HCT116 (cell line): ENCODE measurements around the gene MAP2K2. TPM values are rescaled to one million over a fixed set of nuclear protein-coding genes. Genes with fewer than 3 reads are reported as not detected.

Experiments
- ATAC-seq: fragments of 200-7000 bp; cut with Tn5 transposase; 2 replicates; pipeline ENCODE4 v1.9.1; 2020; ENCODE audit warnings: mild to moderate bottlenecking, moderate library complexity
- BruUV-seq: library from RNA; stranded (reverse); fragments of 400-500 nt; replicated peaks from 2 replicates; lab custom pipeline; 2021; lab: Mats Ljungman, UMichigan
- CTCF ChIA-PET: fragments of 300-600 bp; sonication (Branson Sonifier 250); formaldehyde crosslinking; loops from one replicate; lab custom pipeline; 2021; ENCODE audit warnings: antibody characterized with exemption; lab: Charles Lee
- POLR2A ChIA-PET: fragments of 300-600, 350-600 bp; sonication (Branson Sonifier 250); formaldehyde crosslinking; loops from one replicate; lab custom pipeline; 2021; ENCODE audit warnings: antibody characterized with exemption; lab: Charles Lee
- RAD21 ChIA-PET, 2 experiments: fragments of 300-600 bp; sonication (Branson Sonifier 250); formaldehyde crosslinking; loops; one replicate each; lab custom pipeline; 2023; ENCODE audit warnings: low total read pairs in 2 of 2; ENCODE audit not compliant: uncharacterized antibody in 2 of 2, unreplicated experiment in 2 of 2, low non-redundant PET in 1 of 2; lab: Charles Lee
- DNase-seq: peaks from one replicate; pipeline ENCODE4 v3.0.0-alpha.2; 2010; ENCODE audit warnings: low read depth, low spot score
- H2AFZ ChIP-seq: fragments of 200-600 bp; shearing (Covaris generic), sonication (generic); 2 replicates; pipeline ENCODE4 v1.6.1; 2017; ENCODE audit warnings: low read depth, mixed run types, mixed read lengths, antibody characterized with exemption, low read length; ENCODE audit not compliant: poor library complexity, severe bottlenecking
- H3K27ac ChIP-seq: 2 replicates; pipeline ENCODE4 v1.5.1; 2012; ENCODE audit warnings: low read depth, low read length
- H3K27me3 ChIP-seq: fragments of 200-600 bp; sonication (generic); 2 replicates; pipeline ENCODE4 v1.6.1; 2016; ENCODE audit warnings: mixed run types, low read length, mixed read lengths; ENCODE audit not compliant: insufficient read depth
- H3K36me3 ChIP-seq, 2 experiments: fragments of 200-500 bp in 1 of 2; fragments of 200-600 bp in 1 of 2; sonication (Bioruptor generic) in 1 of 2; sonication (generic) in 1 of 2; 2 replicates each; pipeline versions ENCODE4 v1.5.1 to v1.6.1; 2014 to 2016; ENCODE audit warnings: low read length in 2 of 2, inconsistent platforms in 1 of 2, mixed read lengths in 1 of 2, mixed run types in 1 of 2; ENCODE audit not compliant: insufficient read depth in 2 of 2, control insufficient read depth in 1 of 2
- H3K4me1 ChIP-seq, 2 experiments: fragments of 200-600 bp in 1 of 2; sonication (generic) in 1 of 2; 2 replicates each; pipeline versions ENCODE4 v1.5.1 to v1.6.1; 2012 to 2017; ENCODE audit warnings: low read length in 2 of 2, inconsistent platforms in 1 of 2, mild to moderate bottlenecking in 1 of 2, mixed read lengths in 1 of 2, mixed run types in 1 of 2, moderate library complexity in 1 of 2; ENCODE audit not compliant: insufficient read depth in 2 of 2, control insufficient read depth in 1 of 2
- H3K4me2 ChIP-seq: fragments of 200-600 bp; sonication (generic); 2 replicates; pipeline ENCODE4 v1.6.1; 2017; ENCODE audit warnings: mixed run types, low read length, mixed read lengths
- H3K4me3 ChIP-seq, 2 experiments: fragments of 200-600 bp in 1 of 2; sonication (generic) in 1 of 2; replicated peaks in 1 of 2; 2 replicates each; pipeline ENCODE4 v1.5.1; 2011 to 2016; ENCODE audit warnings: low read length in 2 of 2, control low read depth in 1 of 2, low read depth in 1 of 2, mild to moderate bottlenecking in 1 of 2, mixed read lengths in 1 of 2, mixed run types in 1 of 2
- H3K79me2 ChIP-seq: fragments of 200-600 bp; sonication (generic); 2 replicates; pipeline ENCODE4 v1.6.1; 2017; ENCODE audit warnings: mild to moderate bottlenecking, mixed run types, low read length, moderate library complexity, mixed read lengths; ENCODE audit not compliant: insufficient read depth
- H3K9ac ChIP-seq: fragments of 200-600 bp; sonication (generic); 2 replicates; pipeline ENCODE4 v1.6.1; 2016; ENCODE audit warnings: low read length, mixed read lengths
- H3K9me2 ChIP-seq: fragments of 200-600 bp; sonication (generic), shearing (Covaris generic); 2 replicates; pipeline ENCODE4 v1.6.1; 2017; ENCODE audit warnings: mixed run types, mild to moderate bottlenecking, moderate library complexity; ENCODE audit not compliant: insufficient read depth
- H3K9me3 ChIP-seq, 2 experiments: fragments of 200-500 bp in 1 of 2; fragments of 200-600 bp in 1 of 2; sonication (Bioruptor generic) in 1 of 2; sonication (generic) in 1 of 2; 2 replicates each; pipeline ENCODE4 v1.6.1; 2014 to 2017; ENCODE audit warnings: low read length in 2 of 2, mixed read lengths in 2 of 2, inconsistent platforms in 1 of 2, low read depth in 1 of 2, mild to moderate bottlenecking in 1 of 2, mixed run types in 1 of 2, moderate library complexity in 1 of 2; ENCODE audit not compliant: control insufficient read depth in 1 of 2, insufficient read depth in 1 of 2
- H4K20me1 ChIP-seq: fragments of 200-600 bp; sonication (generic), shearing (Covaris generic); 2 replicates; pipeline ENCODE4 v1.6.1; 2017; ENCODE audit warnings: mixed run types, mild to moderate bottlenecking, moderate library complexity; ENCODE audit not compliant: insufficient read depth
- ATF3 ChIP-seq: IDR thresholded peaks from 2 replicates; pipeline ENCODE4 v1.6.1; 2012
- CBX3 ChIP-seq: IDR thresholded peaks from 2 replicates; pipeline ENCODE4 v1.6.1; 2012; ENCODE audit warnings: low read depth
- CEBPB ChIP-seq: IDR thresholded peaks from 2 replicates; pipeline ENCODE4 v1.6.1; 2012; ENCODE audit warnings: low read depth
- CTCF ChIP-seq, 3 experiments: fragments of 200-600 bp in 1 of 3; sonication (generic) in 1 of 3; IDR thresholded peaks in 2 of 3; conservative IDR thresholded peaks in 1 of 3; 2 replicates each; pipeline ENCODE4 v1.5.1; 2012 to 2017; ENCODE audit warnings: low read depth in 2 of 3, low read length in 2 of 3, antibody characterized with exemption in 1 of 3, borderline replicate concordance in 1 of 3, control low read depth in 1 of 3, mild to moderate bottlenecking in 1 of 3, mixed read lengths in 1 of 3, mixed run types in 1 of 3, moderate library complexity in 1 of 3; ENCODE audit not compliant: insufficient read depth in 1 of 3
- EGR1 ChIP-seq: IDR thresholded peaks from 2 replicates; pipeline ENCODE4 v1.6.1; 2012; ENCODE audit warnings: low read depth
- ELF1 ChIP-seq: IDR thresholded peaks from 2 replicates; pipeline ENCODE4 v1.6.1; 2012; ENCODE audit warnings: low read depth, borderline replicate concordance
- EZH2phosphoT487 ChIP-seq: fragments of 200-600 bp; IDR thresholded peaks from 2 replicates; pipeline ENCODE4 v1.6.1; 2018; ENCODE audit warnings: antibody characterized with exemption, borderline replicate concordance
- FOSL1 ChIP-seq: IDR thresholded peaks from 2 replicates; pipeline ENCODE4 v1.6.1; 2012; ENCODE audit warnings: low read depth
- JUND ChIP-seq: IDR thresholded peaks from 2 replicates; pipeline ENCODE4 v1.6.1; 2012
- MAX ChIP-seq: IDR thresholded peaks from 2 replicates; pipeline ENCODE4 v1.6.1; 2012
- POLR2A ChIP-seq: IDR thresholded peaks from 2 replicates; pipeline ENCODE4 v1.7.0; 2011; ENCODE audit warnings: borderline replicate concordance; ENCODE audit not compliant: insufficient read depth, insufficient read length; ENCODE audit errors: extremely low read depth
- RAD21 ChIP-seq: IDR thresholded peaks from 2 replicates; pipeline ENCODE4 v1.6.1; 2012; ENCODE audit warnings: low read depth, mild to moderate bottlenecking
- REST ChIP-seq: IDR thresholded peaks from 2 replicates; pipeline ENCODE4 v1.6.1; 2012; ENCODE audit warnings: low read depth
- SIN3A ChIP-seq: IDR thresholded peaks from 2 replicates; pipeline ENCODE4 v1.6.1; 2012; ENCODE audit warnings: low read depth
- SP1 ChIP-seq: IDR thresholded peaks from 2 replicates; pipeline ENCODE4 v1.6.1; 2012; ENCODE audit warnings: low read depth
- SRF ChIP-seq: IDR thresholded peaks from 2 replicates; pipeline ENCODE4 v1.6.1; 2012; ENCODE audit warnings: low read depth
- TCF7L2 ChIP-seq: IDR thresholded peaks from 2 replicates; pipeline ENCODE4 v1.7.0; 2011; ENCODE audit warnings: borderline replicate concordance, inconsistent platforms; ENCODE audit not compliant: insufficient read depth, insufficient read length; ENCODE audit errors: extremely low read depth
- YY1 ChIP-seq: IDR thresholded peaks from 2 replicates; pipeline ENCODE4 v1.6.1; 2011; ENCODE audit warnings: low read length, low read depth, moderate library complexity, mild to moderate bottlenecking; ENCODE audit not compliant: insufficient replicate concordance; ENCODE audit errors: extremely low read depth
- ZBTB33 ChIP-seq: IDR thresholded peaks from 2 replicates; pipeline ENCODE4 v1.6.1; 2011; ENCODE audit warnings: mild to moderate bottlenecking, low read length, moderate library complexity; ENCODE audit not compliant: insufficient replicate concordance; ENCODE audit errors: extremely low read depth
- ZNF274 ChIP-seq: fragments of 200-500 bp; sonication (Bioruptor generic); IDR thresholded peaks from 2 replicates; pipeline ENCODE4 v1.6.1; 2014; ENCODE audit warnings: mild to moderate bottlenecking, low read depth, low read length, inconsistent platforms
- intact Hi-C: fragments of 100-400 bp; cut with micrococcal nuclease; formaldehyde crosslinking; loops from 2 replicates; pipeline ENCODE4 v1.10.0; 2022
- total RNA-seq: library from RNA; stranded (reverse); gene quantifications from one replicate; pipeline ENCODE4 v1.2.1, GENCODE V29; 2021; ENCODE audit not compliant: unreplicated experiment

The MAP2K2 gene
- total RNA-seq, 1 experiment from 2014 or later, result 186 TPM

- no TSS peak for BruUV-seq
- TF ChIP-seq POLR2A (no peak), ZBTB33 (no peak), EGR1 (no peak), REST (no peak), RAD21 (no peak), ELF1 (no peak), YY1 (no peak), TCF7L2 (no peak), MAX (no peak), EZH2phosphoT487 (no peak), CBX3 (no peak), ATF3 (no peak), FOSL1 (no peak), SIN3A (no peak), CEBPB (no peak), SRF (no peak), CTCF (IDR thresholded peaks at IDR 0.05 in 2 of 3, conservative IDR thresholded peaks at IDR 0.05 in 1 of 3; ENCODE audit: borderline replicate concordance in 1 of 3, insufficient read depth in 1 of 3, low read depth in 2 of 3, low read length in 2 of 3) (no peak), SP1 (no peak), JUND (no peak), ZNF274 (no peak)
- Histone ChIP-seq H3K27ac (no peak overlapping the region), H2AFZ (no peak overlapping the region), H3K9ac (no peak overlapping the region), H3K4me3 (no peak overlapping the region), H3K9me3 (no peaks in the 10 kb centered on the region), H3K4me2 (no peak overlapping the region), H3K79me2 (no peaks in the 10 kb centered on the region), H3K9me2 (no peaks in the 10 kb centered on the region), H3K4me1 (peaks cover 0 to 5% of the 10 kb centered on the region in 2 experiments; a peak in 2 of 4 replicates), H3K36me3 (no peaks in the 10 kb centered on the region), H4K20me1 (no peaks in the 10 kb centered on the region), H3K27me3 (no peaks in the 10 kb centered on the region)
- ChIA-PET RAD21 (no interaction called here), CTCF (interaction anchor here (1.3 kb wide), 1 partner anchor 47 kb away, joined by 3 read pairs; no protein-coding TSS in a partner anchor), POLR2A (interaction anchor here (1.2 kb wide), 1 partner anchor 14 kb away, joined by 3 read pairs; no protein-coding TSS in a partner anchor)
- no peak for DNase-seq
- intact Hi-C loops, result no loop called here
- no peak for ATAC-seq
These were observed 37.6 kb upstream of the MAP2K2 start for GRCh38 chr19:4161415-4162077.
